ENCODE results near the gene ENPP6. TPM values are rescaled to one million over a fixed set of nuclear protein-coding genes. Genes with fewer than 3 reads are reported as not detected.

The ENPP6 gene
- total RNA-seq, 1 donor from 2014 or later: not detected

GRCh38 chr4:184248216-184248615 lies 30.5 kb upstream of the ENPP6 start:
- peaks cover 6% of the 10 kb centered on the region for H3K9me3 Mint-ChIP-seq (ENCODE audit: low read depth)
- no peaks in the 10 kb centered on the region for H3K4me1 Mint-ChIP-seq (ENCODE audit: low read depth)
- H3K27me3 Mint-ChIP-seq: no peaks in the 10 kb centered on the region
- no peak overlapping the region for H3K4me3 Mint-ChIP-seq (ENCODE audit: low read depth)
- DNase-seq (ENCODE audit: low spot score, unreplicated experiment): no peak
- H3K27ac Mint-ChIP-seq: no peak overlapping the region
- H3K36me3 Mint-ChIP-seq (ENCODE audit: insufficient read depth): peaks cover 1% of the 10 kb centered on the region
- no peak for TF ChIP-seq CTCF (IDR thresholded peaks at IDR 0.05; ENCODE audit: unreplicated experiment)

GRCh38 chr4:184247421-184247820 lies 29.7 kb upstream of the ENPP6 start:
- H3K27ac Mint-ChIP-seq: no peak overlapping the region
- peaks cover 1% of the 10 kb centered on the region for H3K36me3 Mint-ChIP-seq (ENCODE audit: insufficient read depth)
- H3K4me1 Mint-ChIP-seq (ENCODE audit: low read depth): no peaks in the 10 kb centered on the region
- TF ChIP-seq CTCF (IDR thresholded peaks at IDR 0.05; ENCODE audit: unreplicated experiment): no peak
- H3K27me3 Mint-ChIP-seq: no peaks in the 10 kb centered on the region
- no peak overlapping the region for H3K4me3 Mint-ChIP-seq (ENCODE audit: low read depth)
- no peak for DNase-seq (ENCODE audit: low spot score, unreplicated experiment)
- H3K9me3 Mint-ChIP-seq (ENCODE audit: low read depth): peaks cover 6% of the 10 kb centered on the region

- H3K4me1 Mint-ChIP-seq (ENCODE audit: low read depth): no peaks in the 10 kb centered on the region
- H3K4me3 Mint-ChIP-seq (ENCODE audit: low read depth): no peak overlapping the region
- H3K36me3 Mint-ChIP-seq (ENCODE audit: insufficient read depth): no peaks in the 10 kb centered on the region
- DNase-seq (ENCODE audit: low spot score, unreplicated experiment): no peak
- no peak overlapping the region for H3K27ac Mint-ChIP-seq
- H3K9me3 Mint-ChIP-seq (ENCODE audit: low read depth): peaks cover 2% of the 10 kb centered on the region
- TF ChIP-seq CTCF (IDR thresholded peaks at IDR 0.05; ENCODE audit: unreplicated experiment): no peak
- H3K27me3 Mint-ChIP-seq: no peaks in the 10 kb centered on the region
Measured at GRCh38 chr4:184246426-184246825, 28.8 kb upstream of the ENPP6 start.

GRCh38 chr4:184238072-184238745 lies 20.5 kb upstream of the ENPP6 start:
- Mint-ChIP-seq H3K27me3 (no peaks in the 10 kb centered on the region), H3K9me3 (ENCODE audit: low read depth) (no peaks in the 10 kb centered on the region), H3K27ac (no peak overlapping the region), H3K4me1 (ENCODE audit: low read depth) (no peaks in the 10 kb centered on the region), H3K36me3 (ENCODE audit: insufficient read depth) (no peaks in the 10 kb centered on the region), H3K4me3 (ENCODE audit: low read depth) (no peak overlapping the region)
- TF ChIP-seq CTCF (IDR thresholded peaks at IDR 0.05; ENCODE audit: unreplicated experiment): no peak
- DNase-seq (ENCODE audit: low spot score, unreplicated experiment): no peak

GRCh38 chr4:184237612-184238011 lies 19.9 kb upstream of the ENPP6 start:
- H3K4me3 Mint-ChIP-seq (ENCODE audit: low read depth): no peak overlapping the region
- DNase-seq (ENCODE audit: low spot score, unreplicated experiment): no peak
- no peaks in the 10 kb centered on the region for H3K27me3 Mint-ChIP-seq
- H3K9me3 Mint-ChIP-seq (ENCODE audit: low read depth): no peaks in the 10 kb centered on the region
- TF ChIP-seq CTCF (IDR thresholded peaks at IDR 0.05; ENCODE audit: unreplicated experiment): no peak
- H3K27ac Mint-ChIP-seq: no peak overlapping the region
- H3K4me1 Mint-ChIP-seq (ENCODE audit: low read depth): no peaks in the 10 kb centered on the region
- H3K36me3 Mint-ChIP-seq (ENCODE audit: insufficient read depth): no peaks in the 10 kb centered on the region

Data from progenitor cell of endocrine pancreas (in vitro differentiated cells).